Measurements from ENCODE around the gene RPTOR.

Gene RPTOR

DNA sequence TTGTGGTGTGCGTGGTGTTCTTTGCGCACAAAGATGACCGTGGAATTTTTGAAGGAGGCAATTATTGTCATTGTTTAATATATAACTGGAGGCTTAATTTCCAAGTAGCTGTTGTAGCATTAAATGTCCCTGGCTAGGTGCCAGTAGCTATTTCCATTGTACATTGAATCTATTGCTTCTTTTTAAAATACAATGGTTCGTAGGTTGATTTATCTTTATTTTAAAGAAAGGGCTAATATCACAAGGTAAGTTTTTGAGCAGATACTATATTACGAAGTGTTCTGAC lies 127.1 kb downstream of the RPTOR start:
- no peak overlapping the region for H3K4me3 ChIP-seq (replicated peaks; ENCODE audit: insufficient read depth, low read length)
- H3K27ac ChIP-seq (replicated peaks) = no peak overlapping the region
- H3K27me3 ChIP-seq (ENCODE audit: insufficient read depth, poor library complexity, severe bottlenecking) = no peaks in the 10 kb centered on the region
- no peak for DNase-seq (ENCODE audit: low read depth in 1 of 2, low spot score in 1 of 2)
- no peak for TF ChIP-seq GABPA (IDR thresholded peaks at IDR 0.05; ENCODE audit: low read depth)
- TF ChIP-seq, protein P1, sequence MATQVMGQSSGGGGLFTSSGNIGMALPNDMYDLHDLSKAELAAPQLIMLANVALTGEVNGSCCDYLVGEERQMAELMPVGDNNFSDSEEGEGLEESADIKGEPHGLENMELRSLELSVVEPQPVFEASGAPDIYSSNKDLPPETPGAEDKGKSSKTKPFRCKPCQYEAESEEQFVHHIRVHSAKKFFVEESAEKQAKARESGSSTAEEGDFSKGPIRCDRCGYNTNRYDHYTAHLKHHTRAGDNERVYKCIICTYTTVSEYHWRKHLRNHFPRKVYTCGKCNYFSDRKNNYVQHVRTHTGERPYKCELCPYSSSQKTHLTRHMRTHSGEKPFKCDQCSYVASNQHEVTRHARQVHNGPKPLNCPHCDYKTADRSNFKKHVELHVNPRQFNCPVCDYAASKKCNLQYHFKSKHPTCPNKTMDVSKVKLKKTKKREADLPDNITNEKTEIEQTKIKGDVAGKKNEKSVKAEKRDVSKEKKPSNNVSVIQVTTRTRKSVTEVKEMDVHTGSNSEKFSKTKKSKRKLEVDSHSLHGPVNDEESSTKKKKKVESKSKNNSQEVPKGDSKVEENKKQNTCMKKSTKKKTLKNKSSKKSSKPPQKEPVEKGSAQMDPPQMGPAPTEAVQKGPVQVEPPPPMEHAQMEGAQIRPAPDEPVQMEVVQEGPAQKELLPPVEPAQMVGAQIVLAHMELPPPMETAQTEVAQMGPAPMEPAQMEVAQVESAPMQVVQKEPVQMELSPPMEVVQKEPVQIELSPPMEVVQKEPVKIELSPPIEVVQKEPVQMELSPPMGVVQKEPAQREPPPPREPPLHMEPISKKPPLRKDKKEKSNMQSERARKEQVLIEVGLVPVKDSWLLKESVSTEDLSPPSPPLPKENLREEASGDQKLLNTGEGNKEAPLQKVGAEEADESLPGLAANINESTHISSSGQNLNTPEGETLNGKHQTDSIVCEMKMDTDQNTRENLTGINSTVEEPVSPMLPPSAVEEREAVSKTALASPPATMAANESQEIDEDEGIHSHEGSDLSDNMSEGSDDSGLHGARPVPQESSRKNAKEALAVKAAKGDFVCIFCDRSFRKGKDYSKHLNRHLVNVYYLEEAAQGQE (IDR thresholded peaks at IDR 0.05; ENCODE audit: insufficient replicate concordance, low read depth) = no peak
- TF ChIP-seq, protein P2, sequence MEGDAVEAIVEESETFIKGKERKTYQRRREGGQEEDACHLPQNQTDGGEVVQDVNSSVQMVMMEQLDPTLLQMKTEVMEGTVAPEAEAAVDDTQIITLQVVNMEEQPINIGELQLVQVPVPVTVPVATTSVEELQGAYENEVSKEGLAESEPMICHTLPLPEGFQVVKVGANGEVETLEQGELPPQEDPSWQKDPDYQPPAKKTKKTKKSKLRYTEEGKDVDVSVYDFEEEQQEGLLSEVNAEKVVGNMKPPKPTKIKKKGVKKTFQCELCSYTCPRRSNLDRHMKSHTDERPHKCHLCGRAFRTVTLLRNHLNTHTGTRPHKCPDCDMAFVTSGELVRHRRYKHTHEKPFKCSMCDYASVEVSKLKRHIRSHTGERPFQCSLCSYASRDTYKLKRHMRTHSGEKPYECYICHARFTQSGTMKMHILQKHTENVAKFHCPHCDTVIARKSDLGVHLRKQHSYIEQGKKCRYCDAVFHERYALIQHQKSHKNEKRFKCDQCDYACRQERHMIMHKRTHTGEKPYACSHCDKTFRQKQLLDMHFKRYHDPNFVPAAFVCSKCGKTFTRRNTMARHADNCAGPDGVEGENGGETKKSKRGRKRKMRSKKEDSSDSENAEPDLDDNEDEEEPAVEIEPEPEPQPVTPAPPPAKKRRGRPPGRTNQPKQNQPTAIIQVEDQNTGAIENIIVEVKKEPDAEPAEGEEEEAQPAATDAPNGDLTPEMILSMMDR (IDR thresholded peaks at IDR 0.05; ENCODE audit: insufficient read depth, low read length) = no peak
- TF ChIP-seq POLR2AphosphoS5 (IDR thresholded peaks at IDR 0.05; ENCODE audit: low read depth) = no peak
- TF ChIP-seq SPI1 (IDR thresholded peaks at IDR 0.05; ENCODE audit: borderline replicate concordance, low read depth) = no peak

DNA sequence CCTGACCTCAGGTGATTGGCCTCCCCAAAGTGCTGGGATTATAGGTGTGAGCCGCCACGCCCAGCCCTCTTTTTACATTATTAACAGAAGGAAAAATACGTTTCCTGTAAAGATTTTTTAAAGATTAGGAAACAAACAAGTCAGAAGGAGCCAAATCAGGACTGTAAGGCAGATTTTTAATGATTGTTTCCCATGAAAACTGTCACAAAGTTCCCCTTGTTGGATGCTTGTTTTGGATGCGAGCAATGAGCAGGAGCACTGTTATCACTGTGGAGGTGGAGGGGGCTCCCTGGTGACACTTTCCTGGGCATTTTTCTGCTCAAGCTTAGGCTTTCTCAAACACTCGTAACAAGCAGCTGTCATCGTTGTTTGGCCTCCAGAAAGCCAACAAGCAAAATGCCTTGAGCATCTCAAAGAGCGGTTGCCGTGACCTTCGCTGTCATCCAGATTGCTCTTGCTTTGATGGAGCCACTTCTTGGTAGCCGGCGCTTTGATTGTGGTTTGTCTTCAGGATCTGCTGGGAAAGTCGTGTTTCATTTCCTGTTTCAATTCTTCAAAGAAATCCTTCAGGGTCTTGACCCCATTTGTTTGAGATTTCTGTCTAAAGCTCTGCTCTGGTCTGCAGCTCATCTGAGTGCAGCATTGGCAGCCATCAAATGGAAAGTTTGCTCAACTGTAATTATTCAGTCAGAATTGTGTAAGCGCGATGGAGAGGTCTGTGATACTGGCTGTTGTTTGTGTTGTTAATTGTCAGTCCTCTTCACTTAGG lies 128.7 kb downstream of the RPTOR start:
- no peak overlapping the region for H3K27ac ChIP-seq (replicated peaks)
- TF ChIP-seq SPI1 (IDR thresholded peaks at IDR 0.05; ENCODE audit: borderline replicate concordance, low read depth) (no peak), POLR2AphosphoS5 (IDR thresholded peaks at IDR 0.05; ENCODE audit: low read depth) (no peak), GABPA (IDR thresholded peaks at IDR 0.05; ENCODE audit: low read depth) (no peak)
- TF ChIP-seq, protein P2 (IDR thresholded peaks at IDR 0.05; ENCODE audit: insufficient read depth, low read length) = no peak
- TF ChIP-seq, protein P1 (IDR thresholded peaks at IDR 0.05; ENCODE audit: insufficient replicate concordance, low read depth) = no peak
- H3K4me3 ChIP-seq (replicated peaks; ENCODE audit: insufficient read depth, low read length) = no peak overlapping the region
- H3K27me3 ChIP-seq (ENCODE audit: insufficient read depth, poor library complexity, severe bottlenecking) = no peaks in the 10 kb centered on the region
- DNase-seq (ENCODE audit: low read depth in 1 of 2, low spot score in 1 of 2) = no peak

DNA sequence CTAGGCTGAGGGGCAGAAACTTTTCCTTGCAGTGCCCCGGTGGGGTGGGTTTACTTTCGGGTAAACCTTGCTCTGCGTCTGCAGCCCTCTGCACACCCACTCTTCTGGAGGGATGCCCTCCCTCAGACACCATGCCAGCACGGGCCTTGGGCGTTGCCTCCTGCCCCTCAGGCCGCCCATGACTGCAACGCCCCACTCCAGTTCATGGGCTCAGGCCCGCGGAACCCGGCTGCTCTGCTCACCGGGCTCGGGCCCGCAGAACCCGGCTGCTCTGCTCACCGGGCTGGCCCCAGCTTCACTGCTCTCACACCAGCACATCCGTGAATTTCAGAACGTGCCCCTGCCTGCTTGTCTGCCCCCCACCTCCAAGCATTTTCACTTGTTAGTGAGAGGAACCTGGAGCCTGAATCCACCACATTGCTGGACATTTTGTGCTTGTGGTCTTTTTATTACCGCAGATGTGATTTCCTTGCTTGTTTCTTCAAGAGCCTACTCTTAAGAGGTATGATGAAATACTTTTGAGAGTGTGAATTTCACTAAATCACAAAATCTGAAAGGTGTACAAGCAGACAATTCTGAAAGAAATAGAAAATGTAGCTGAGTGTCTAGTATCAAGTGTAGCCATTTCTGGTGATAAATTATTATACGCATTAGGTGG lies 130.9 kb downstream of the RPTOR start:
- no peak overlapping the region for H3K27ac ChIP-seq (replicated peaks)
- no peak overlapping the region for H3K4me3 ChIP-seq (replicated peaks; ENCODE audit: insufficient read depth, low read length)
- TF ChIP-seq, protein P1 (IDR thresholded peaks at IDR 0.05; ENCODE audit: insufficient replicate concordance, low read depth) = no peak
- TF ChIP-seq POLR2AphosphoS5 (IDR thresholded peaks at IDR 0.05; ENCODE audit: low read depth) = no peak
- H3K27me3 ChIP-seq (ENCODE audit: insufficient read depth, poor library complexity, severe bottlenecking) = no peaks in the 10 kb centered on the region
- DNase-seq (ENCODE audit: low read depth in 1 of 2, low spot score in 1 of 2) = no peak
